Epithelial cell of proximal tubule (primary cell): Measurements from ENCODE around the gene SVOP. TPM values are rescaled to one million over a fixed set of nuclear protein-coding genes. Genes with fewer than 3 reads are reported as not detected.
A peak's percentile ranks its signal among the peaks of the same experiment; 100 is the strongest.

Experiments used
- DNase-seq: peaks from one replicate; pipeline ENCODE4 v3.0.0-alpha.2; 2011; ENCODE audit warnings: low read depth
- H3K4me3 ChIP-seq: 2 replicates; pipeline ENCODE4 v1.5.1; 2011; ENCODE audit warnings: low read depth, mild to moderate bottlenecking, low read length
- total RNA-seq: library from RNA; depleted of rRNA; stranded (reverse); fragments of >200 nt; gene quantifications from 2 replicates; pipeline ENCODE4 v1.2.3, GENCODE V29; 2015
- TF ChIP-seq, protein P1 (sequence below): conservative IDR thresholded peaks from 2 replicates; pipeline ENCODE4 v1.5.1; 2012; ENCODE audit warnings: low read depth, mild to moderate bottlenecking, low read length

Gene SVOP
- total RNA-seq, 1 donor from 2014 or later: not detected

DNA sequence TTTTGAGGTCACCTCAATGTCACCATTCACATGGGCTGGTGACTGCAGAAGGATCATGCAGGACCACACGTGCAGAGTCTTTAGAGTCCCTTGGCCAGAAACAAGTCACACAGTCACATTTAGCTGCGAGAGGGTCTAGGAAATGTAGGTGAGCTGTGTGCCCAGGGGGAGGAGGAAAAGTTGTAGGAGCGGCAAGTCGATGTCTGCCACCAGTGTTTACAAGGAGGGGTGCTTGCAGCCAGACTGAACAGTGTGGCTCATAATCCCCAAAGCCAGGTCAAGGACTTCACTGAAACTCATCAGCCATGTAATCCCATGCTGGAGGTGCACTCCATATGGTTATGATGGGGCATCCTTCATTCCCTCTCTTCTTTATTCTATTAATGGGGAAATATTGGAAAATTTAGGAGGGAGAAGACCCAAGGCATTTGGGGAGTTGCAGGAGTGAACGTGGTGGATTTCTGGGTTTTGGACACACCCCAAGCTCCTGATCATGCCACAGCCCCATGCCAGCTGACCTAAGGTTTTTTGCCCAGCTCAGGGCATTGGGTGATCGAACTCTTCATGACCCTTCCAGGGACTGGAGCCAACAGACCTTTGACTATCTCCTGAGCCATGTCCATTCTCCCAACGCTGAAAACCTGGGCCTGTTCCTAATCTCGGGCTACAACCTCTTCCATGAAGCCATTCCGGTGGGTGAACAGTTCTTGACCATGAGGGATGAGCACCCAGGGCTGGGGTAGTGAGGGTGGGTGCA is 133.8 kb downstream of the SVOP start:
- H3K4me3 ChIP-seq: no peak overlapping the region
- TF ChIP-seq, protein P1, sequence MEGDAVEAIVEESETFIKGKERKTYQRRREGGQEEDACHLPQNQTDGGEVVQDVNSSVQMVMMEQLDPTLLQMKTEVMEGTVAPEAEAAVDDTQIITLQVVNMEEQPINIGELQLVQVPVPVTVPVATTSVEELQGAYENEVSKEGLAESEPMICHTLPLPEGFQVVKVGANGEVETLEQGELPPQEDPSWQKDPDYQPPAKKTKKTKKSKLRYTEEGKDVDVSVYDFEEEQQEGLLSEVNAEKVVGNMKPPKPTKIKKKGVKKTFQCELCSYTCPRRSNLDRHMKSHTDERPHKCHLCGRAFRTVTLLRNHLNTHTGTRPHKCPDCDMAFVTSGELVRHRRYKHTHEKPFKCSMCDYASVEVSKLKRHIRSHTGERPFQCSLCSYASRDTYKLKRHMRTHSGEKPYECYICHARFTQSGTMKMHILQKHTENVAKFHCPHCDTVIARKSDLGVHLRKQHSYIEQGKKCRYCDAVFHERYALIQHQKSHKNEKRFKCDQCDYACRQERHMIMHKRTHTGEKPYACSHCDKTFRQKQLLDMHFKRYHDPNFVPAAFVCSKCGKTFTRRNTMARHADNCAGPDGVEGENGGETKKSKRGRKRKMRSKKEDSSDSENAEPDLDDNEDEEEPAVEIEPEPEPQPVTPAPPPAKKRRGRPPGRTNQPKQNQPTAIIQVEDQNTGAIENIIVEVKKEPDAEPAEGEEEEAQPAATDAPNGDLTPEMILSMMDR: no peak
- no peak for DNase-seq

DNA sequence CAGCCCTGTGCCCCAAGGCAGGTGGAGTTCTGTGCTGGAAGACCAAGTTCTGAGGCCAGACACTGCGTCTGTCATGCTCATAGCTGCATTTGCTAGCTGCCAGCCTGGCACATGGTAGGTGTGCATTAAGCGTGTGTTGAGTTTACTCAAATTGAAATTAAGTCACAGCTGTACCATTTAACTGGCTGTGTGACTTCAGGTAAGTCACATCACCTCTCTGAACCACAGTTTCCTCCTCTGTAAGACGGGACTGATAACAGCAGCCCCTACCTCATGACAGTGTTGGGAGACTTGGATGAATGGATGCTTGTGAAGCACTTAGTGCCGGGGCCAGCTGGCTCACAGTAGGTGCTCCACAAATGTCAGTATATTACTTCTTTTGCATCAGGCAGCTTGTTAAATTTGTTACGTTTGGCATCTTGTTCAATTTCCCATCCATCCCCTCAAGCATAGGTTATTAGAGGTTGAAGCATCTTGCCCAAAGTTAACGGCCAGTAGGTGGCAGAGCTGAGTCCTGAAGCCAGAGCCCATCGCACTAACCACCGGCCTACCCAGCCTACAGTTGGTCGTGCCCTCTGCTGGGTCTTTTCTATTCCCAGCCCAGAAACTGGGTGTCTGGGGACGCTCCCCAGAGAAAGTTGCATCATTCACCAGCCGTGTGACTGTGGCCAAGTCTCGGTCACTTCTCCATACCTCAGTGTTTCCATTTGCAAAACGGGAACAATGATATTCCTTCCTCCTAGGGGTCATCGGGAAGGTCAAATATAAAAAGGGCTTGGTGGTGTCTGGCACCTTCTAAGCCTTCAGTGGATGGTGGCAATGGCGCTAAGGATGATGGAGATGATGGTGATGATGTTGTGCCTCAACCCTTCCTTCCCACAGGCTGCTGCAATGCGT is 136.5 kb downstream of the SVOP start:
- H3K4me3 ChIP-seq: no peak overlapping the region
- no peak for DNase-seq
- TF ChIP-seq, protein P1: peak; percentile 83

GRCh38 chr12:108881953-108882352 is 138.9 kb downstream of the SVOP start:
- DNase-seq: peak; percentile 19
- no peak overlapping the region for H3K4me3 ChIP-seq

GRCh38 chr12:108879615-108880254 is 141.1 kb downstream of the SVOP start, which contains the start of gene DAO:
TSS of gene DAO (plus strand) at chr12:108880092. CDS start at chr12:108885007, 4,915 bp downstream.
- DNase-seq: no peak
- H3K4me3 ChIP-seq: no peak within 1 kb of the TSS
- TF ChIP-seq, protein P1: no peak

More at GRCh38 chr12:108881953-108882352, 138.9 kb downstream of the SVOP start:
- TF ChIP-seq, protein P1: no peak

GRCh38 chr12:108876550-108876949 is 144.3 kb downstream of the SVOP start:
- DNase-seq: no peak
- no peak overlapping the region for H3K4me3 ChIP-seq
- TF ChIP-seq, protein P1: no peak

GRCh38 chr12:108875682-108876361 is 145.0 kb downstream of the SVOP start:
- DNase-seq: no peak
- no peak overlapping the region for H3K4me3 ChIP-seq
- TF ChIP-seq, protein P1: no peak
